Hepatic stellate cell (primary cell): ENCODE measurements around the gene ZNF524.
A peak's percentile ranks its signal among the peaks of the same experiment; 100 is the strongest.
"Not testable (repeated sequence)": the region's sequence is repeated elsewhere in the genome, so short reads cannot be mapped to it uniquely, and the experiment has no call there.

Experiments used
- DNase-seq: peaks from one replicate; pipeline ENCODE4 v3.0.0; 2011; ENCODE audit warnings: low spot score

The ZNF524 gene

GRCh38 chr19:55581145-55581822, 18.8 kb upstream of the ZNF524 start:
- no peak for DNase-seq

DNA sequence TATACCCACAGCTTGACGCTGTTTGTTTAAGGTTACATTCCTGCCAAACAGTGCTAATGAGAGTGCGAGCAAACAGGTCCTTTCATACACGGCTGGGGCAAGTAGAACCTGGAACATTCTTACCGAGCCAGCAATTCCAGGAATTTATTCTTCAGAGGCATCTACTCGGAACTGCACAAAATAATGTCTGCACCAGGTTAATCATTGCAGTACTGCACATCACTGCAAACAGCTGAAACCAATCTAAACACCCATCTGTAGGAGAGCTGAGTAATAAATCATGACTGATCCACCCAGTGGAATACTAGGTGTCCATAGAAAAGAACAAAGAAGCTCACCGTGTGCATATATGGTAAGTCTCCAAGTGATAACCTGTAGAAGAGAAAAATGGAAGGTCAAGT, 18.3 kb upstream of the ZNF524 start:
- DNase-seq = no peak

- not testable (repeated sequence) for DNase-seq
Observed at GRCh38 chr19:55582284-55582683, 17.8 kb upstream of the ZNF524 start.

GRCh38 chr19:55583897-55584296, 16.2 kb upstream of the ZNF524 start:
- not testable (repeated sequence) for DNase-seq

DNA sequence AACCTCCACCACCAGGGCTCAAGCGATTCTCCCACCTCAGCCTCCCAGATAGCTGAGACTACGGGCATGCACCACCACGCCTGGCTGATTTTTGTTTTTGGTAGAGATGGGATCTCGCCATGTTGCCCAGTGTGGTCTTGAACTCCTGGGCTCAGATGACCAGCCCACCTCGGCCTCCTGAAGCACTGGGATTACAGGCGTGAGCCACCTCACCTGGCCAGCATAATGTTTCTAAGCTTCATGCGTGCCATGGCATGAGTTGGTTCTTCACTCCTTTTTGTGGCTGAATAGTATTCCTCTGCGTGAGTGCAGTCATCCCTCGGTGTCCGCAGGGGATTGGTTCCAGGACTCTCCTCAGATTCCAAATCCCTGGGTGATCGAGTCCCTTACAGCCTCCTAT, 15.2 kb upstream of the ZNF524 start:
- DNase-seq = no peak

- peak; percentile 66 for DNase-seq
Observed at GRCh38 chr19:55585658-55586339, 14.3 kb upstream of the ZNF524 start.

DNA sequence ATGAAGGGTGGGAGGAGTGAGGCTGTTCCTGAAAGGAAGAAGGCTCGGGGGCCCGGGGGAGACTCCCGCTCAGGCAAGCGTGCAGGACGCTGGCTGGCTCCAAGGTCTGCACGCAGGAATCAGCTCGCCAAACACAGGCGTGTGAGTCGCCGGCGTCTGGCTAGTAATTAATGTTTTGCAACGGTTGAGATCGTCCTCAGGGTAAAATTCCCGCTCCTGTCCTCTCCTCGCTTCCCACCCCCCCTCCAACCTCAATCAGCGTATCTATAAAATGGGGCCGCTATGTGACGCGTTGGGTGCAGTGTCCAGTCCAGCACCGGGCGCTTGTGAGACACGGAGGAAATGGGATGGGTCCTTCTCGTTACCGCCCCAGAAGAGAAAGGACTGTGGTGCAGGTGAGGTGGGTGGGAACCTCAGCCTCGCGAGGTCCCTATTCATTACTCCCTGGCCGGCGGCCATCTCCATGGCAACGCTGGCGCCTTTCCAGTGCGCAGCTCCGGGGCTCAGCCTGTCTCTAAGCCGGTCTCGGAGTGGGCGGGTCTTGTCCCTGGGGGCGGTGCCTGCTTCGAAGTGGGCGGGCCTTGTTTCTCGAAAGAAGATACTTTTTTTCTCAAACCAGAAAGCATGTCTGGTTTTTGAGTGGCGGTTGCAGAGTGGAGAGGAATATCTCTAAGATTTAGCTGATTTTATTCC, 13.0 kb upstream of the ZNF524 start:
- peak; percentile 95 for DNase-seq

DNA sequence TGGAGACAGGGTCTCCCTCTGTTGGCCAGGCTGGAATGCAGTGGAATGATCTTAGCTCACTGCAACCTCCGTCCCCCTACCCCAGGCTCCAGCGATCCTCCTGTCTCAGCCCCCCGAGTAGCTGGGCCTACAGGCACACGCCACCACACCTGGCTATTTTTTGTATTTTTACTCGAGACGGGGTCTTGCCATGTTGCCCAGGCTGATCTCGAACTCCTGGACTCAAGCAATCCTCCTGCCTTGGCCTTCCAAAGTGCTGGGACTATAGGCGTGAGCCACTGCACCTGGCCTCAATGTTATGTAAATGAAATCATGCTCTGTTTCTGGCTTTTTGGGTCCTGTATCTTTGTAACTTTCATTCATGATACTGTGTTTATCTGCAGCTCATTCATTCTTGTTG, 11.3 kb upstream of the ZNF524 start:
- DNase-seq = no peak

- DNase-seq = no peak
Observed at GRCh38 chr19:55590109-55590508, 10.0 kb upstream of the ZNF524 start.

DNA sequence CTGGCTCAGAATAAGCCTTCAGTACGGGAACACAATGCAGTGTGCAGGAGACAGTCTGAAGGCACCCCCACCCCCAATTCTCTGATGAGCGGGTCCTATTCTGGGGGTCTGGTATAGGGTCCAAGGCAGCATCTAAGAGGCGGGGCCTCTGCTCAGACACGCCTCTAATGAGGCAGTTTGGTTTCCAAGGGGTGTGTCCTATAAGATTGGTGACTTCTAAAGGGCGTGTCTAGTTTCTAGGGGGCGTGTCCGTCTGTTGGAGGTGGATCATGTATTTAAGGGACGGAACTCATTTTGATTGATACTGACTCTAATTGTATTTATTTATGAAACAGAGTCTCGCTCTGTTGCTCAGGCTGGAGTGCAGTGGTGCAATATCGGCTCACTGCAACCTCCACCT, 9.5 kb upstream of the ZNF524 start:
- DNase-seq = peak; percentile 23

- no peak for DNase-seq
Observed at GRCh38 chr19:55591555-55591954, 8.5 kb upstream of the ZNF524 start.

- DNase-seq = no peak
Observed at GRCh38 chr19:55592391-55593090, 7.5 kb upstream of the ZNF524 start.

DNA sequence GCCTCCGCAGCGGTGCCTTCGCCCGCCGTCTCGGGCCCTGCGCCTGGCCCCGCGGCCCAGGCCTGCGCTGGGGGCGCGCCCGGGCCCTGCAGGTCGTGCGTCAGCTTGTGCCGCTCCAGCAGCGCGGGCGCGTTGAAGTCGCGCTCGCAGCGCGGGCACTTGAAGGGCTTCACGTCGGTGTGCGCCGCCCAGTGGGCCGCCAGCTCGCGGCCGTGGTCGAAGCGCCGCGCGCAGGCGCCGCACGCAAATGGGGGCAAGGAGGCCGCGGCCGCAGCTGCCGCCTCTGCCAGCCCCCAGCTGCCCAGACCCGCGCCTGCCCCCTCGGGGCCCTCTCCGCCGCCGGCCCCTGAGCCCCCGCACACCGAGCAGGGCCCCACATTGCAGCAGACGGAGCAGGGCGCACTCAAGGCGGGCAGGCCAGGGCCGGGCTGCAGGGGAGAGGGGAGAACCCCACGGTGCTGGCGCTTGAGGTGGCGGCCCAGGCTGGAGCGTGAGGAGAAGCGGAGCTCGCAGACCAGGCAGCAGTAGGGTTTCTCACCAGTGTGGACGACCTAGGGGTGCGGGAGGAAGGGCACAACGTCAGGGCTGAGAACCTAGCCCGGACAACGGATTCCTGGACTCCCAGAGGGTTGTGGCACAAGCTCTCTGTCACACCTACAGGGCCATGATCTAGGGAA, 6.9 kb upstream of the ZNF524 start:
- no peak for DNase-seq

- DNase-seq = no peak
Observed at GRCh38 chr19:55594996-55595545, 5.0 kb upstream of the ZNF524 start.

GRCh38 chr19:55596304-55596703, 3.8 kb upstream of the ZNF524 start:
- DNase-seq = no peak

GRCh38 chr19:55597501-55597921, 2.6 kb upstream of the ZNF524 start:
- no peak for DNase-seq

DNA sequence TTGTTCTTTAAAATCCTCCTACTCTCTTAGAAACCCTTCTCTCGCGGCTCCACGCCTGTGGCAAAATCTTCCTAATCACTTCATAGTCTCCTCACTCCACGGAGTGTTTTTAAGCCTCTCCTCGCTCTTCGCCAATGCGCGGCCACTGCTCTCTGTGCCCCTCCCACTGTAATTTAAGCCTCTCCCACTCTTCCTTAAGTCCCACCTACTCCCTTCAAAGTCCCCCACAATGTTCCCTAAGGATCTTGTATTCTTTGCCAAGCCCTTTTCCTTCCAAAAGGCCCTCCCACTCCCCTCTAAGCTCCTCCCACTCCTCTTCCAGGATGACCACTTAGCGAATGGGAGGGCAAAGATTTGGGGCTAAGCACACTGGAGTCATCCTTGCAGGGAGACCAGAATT, 2.1 kb upstream of the ZNF524 start:
- DNase-seq = no peak

DNA sequence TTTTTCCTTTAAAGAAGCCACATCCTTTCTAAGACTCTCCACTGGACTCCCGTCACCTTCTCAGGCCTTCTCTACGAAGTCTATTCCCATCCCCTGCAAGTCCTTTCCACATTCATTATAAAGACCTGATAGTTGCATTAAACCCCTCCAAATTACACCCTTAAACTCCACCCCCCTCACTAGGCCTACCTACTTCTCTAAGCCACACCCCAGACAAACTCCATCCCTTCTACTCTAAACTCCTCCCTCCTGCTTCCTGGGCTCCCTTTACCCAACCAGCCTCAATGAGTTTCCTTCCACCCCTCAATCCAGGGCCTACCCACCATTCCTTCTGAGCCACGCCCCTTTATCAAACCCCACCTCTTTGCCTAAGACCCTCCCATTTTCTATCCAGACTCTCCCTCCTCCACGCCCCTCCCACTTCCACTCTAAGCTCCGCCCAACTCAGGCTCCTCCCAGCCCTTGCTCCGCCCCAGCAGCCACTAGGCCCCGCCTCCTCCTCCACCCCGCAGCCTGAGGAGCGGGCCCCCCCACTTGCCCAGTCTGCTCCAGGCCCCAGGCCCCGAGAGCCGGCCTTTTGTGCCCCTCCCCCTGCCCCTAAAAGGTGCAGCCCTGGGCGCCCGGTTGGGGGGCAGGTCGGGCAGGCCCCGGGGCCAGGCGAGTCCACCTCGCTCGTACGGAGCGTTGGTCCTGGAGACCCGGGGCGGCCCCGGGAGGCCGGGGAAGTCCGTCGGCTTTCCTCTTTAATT, 1.2 kb upstream of the ZNF524 start:
- DNase-seq = peak; percentile 91

GRCh38 chr19:55599468-55599841, 633 bp upstream of the ZNF524 start, which contains the start of gene FIZ1:
Gene FIZ1 (minus strand): TSS chr19:55599517. CDS start chr19:55597865, 1,652 bp downstream.
- DNase-seq = peak; percentile 95

DNA sequence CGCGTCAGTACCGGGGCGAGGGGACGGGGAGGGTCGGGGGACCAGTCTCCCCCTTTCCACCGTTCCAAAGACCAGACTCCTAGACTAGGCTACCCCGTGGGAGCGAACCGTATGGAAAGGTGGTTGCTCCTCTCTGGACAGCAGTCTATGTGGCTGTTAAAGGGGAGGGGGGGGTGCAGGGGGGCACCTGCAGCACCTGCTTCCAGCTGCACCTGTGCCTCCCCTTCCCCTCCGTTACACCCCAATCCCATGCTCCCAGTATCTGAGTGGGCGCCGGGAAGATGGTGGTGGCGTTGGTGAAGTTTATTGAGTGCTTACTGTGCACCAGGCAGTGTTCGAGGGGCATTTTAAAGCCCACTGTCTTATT, 557 bp downstream of the ZNF524 start:
- no peak for DNase-seq

DNA sequence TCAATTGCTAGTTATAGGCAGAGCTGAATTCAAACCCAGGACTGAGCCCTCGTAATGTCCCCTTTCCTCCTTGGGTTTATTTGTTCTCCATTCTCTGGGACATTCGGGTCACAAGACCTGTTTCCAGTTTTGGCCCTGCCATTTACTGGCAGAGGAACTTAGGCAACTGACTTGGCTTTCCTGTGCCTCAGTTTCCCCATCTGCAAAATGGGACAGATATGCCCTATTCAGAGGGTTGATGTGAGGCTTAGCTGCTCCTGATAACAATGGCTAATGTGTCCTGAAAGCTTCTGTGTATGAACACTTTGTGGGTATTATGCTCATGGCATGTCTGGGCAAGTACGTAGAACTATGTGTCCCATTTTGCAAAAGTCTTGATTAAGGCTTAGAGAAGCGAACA, 996 bp downstream of the ZNF524 start:
- DNase-seq = no peak
